NCI-H2227 (cell line): ENCODE data around the gene ITGA7.

ENCODE experiments used
- DNase-seq: peaks from one replicate; lab custom pipeline; 2025; ENCODE audit not compliant: unreplicated experiment; lab: John Stamatoyannopoulos, UW

Gene ITGA7

GRCh38 chr12:55707841-55708694, at the start of gene ITGA7:
TSS of gene ITGA7 (minus strand) at chr12:55707904. CDS start at chr12:55707682, 222 bp downstream.
- peak; percentile 89 for DNase-seq

GRCh38 chr12:55755246-55755645, 47.5 kb upstream of the ITGA7 start:
- DNase-seq = no peak

- no peak for DNase-seq
These were observed 40.7 kb upstream of the ITGA7 start for GRCh38 chr12:55748230-55748993.

GRCh38 chr12:55746913-55747231, 39.2 kb upstream of the ITGA7 start:
- DNase-seq = no peak

- no peak for DNase-seq
These were observed 38.6 kb upstream of the ITGA7 start for GRCh38 chr12:55746174-55746912.

- peak; percentile 77 for DNase-seq
These were observed 37.9 kb upstream of the ITGA7 start for GRCh38 chr12:55745361-55746173.

GRCh38 chr12:55744340-55745030, 36.8 kb upstream of the ITGA7 start:
- no peak for DNase-seq

- peak; percentile 76 for DNase-seq
These were observed 36.0 kb upstream of the ITGA7 start for GRCh38 chr12:55743406-55744339.

- peak; percentile 85 for DNase-seq
These were observed 35.2 kb upstream of the ITGA7 start, which contains the start of gene GDF11 for GRCh38 chr12:55742719-55743405. TSS of gene GDF11 (plus strand) at chr12:55743122. CDS start at chr12:55743317, 195 bp downstream.

GRCh38 chr12:55741931-55742680, 34.4 kb upstream of the ITGA7 start:
- no peak for DNase-seq

- no peak for DNase-seq
These were observed 31.3 kb upstream of the ITGA7 start for GRCh38 chr12:55739025-55739378.

GRCh38 chr12:55738123-55739024, 30.7 kb upstream of the ITGA7 start:
- peak; percentile 86 for DNase-seq

GRCh38 chr12:55737581-55738122, 29.9 kb upstream of the ITGA7 start:
- peak; percentile 71 for DNase-seq

GRCh38 chr12:55736780-55737580, 29.3 kb upstream of the ITGA7 start:
- peak; percentile 76 for DNase-seq

- DNase-seq = no peak
These were observed 28.4 kb upstream of the ITGA7 start for GRCh38 chr12:55736076-55736475.

GRCh38 chr12:55734595-55734994, 26.9 kb upstream of the ITGA7 start:
- no peak for DNase-seq
